Sigmoid colon (tissue), 7 donors: ENCODE data around the gene TTC33. TPM values are rescaled to one million over a fixed set of nuclear protein-coding genes. Genes with fewer than 3 reads are reported as not detected.

Experiments used
- DNase-seq: peaks from one replicate; pipeline ENCODE4 v3.0.0-alpha.2; 2019
- H3K27ac ChIP-seq, 4 donors: fragments of 200-600 bp; sonication (generic); one replicate each; pipeline ENCODE4 v1.5.1; 2016 to 2019; ENCODE audit warnings: mild to moderate bottlenecking in 1 of 4
- H3K27me3 ChIP-seq, 3 donors: fragments of 200-600 bp; sonication (generic); one replicate each; pipeline ENCODE4 v1.5.1; 2019; ENCODE audit warnings: mild to moderate bottlenecking in 1 of 3
- H3K36me3 ChIP-seq, 4 donors: fragments of 200-600 bp; sonication (generic); one replicate each; pipeline ENCODE4 v1.5.1; 2016 to 2019
- H3K4me1 ChIP-seq, 4 donors: fragments of 200-600 bp; sonication (generic); one replicate each; pipeline ENCODE4 v1.5.1; 2017 to 2019
- H3K4me3 ChIP-seq, 4 donors: fragments of 200-600 bp; sonication (generic); one replicate each; pipeline ENCODE4 v1.5.1; 2017 to 2019; ENCODE audit warnings: mild to moderate bottlenecking in 2 of 4, moderate library complexity in 1 of 4
- H3K9me3 ChIP-seq, 4 donors: fragments of 200-600 bp in 3 of 4; sonication (generic) in 3 of 4; one replicate each; pipeline versions ENCODE4 v1.5.1 to v1.6.1; 2013 to 2019
- EP300 ChIP-seq, 4 donors: sonication (generic); formaldehyde crosslinking; IDR thresholded peaks; one replicate each; pipeline ENCODE4 v1.6.1; 2017; ENCODE audit warnings: antibody characterized with exemption in 4 of 4
- POLR2A ChIP-seq, 2 donors: fragments of 450-650 bp; IDR thresholded peaks; one replicate each; pipeline ENCODE4 v1.6.1; 2016; ENCODE audit warnings: antibody characterized with exemption in 2 of 2, mild to moderate bottlenecking in 2 of 2, moderate library complexity in 2 of 2
- POLR2AphosphoS5 ChIP-seq, 4 donors: sonication (generic); formaldehyde crosslinking; IDR thresholded peaks; one replicate each; pipeline ENCODE4 v1.6.1; 2017; ENCODE audit warnings: antibody characterized with exemption in 4 of 4
- WGBS, 2 donors: extraction: QIAGEN DNeasy Blood & Tissue Kit; methylation state at CpG; one replicate each; pipeline ENCODE4 v1.1.7; 2013; 5-methylcytosine and 5-hydroxymethylcytosine counted together
- intact Hi-C: fragments of 100-400 bp; cut with DNase I; formaldehyde crosslinking; loops from one replicate; pipeline ENCODE4 v1.15.1; 2023
- polyA plus RNA-seq, 3 donors: library from polyadenylated mRNA; stranded (reverse); fragments of 200-250 nt; gene quantifications; one replicate each; pipeline ENCODE4 v1.2.3, GENCODE V29; 2013
- total RNA-seq, 4 donors: library from RNA; depleted of rRNA; stranded (reverse); fragments of >200 nt; gene quantifications; one replicate each; pipeline ENCODE4 v1.1.0, GENCODE V29; 2016
- TF ChIP-seq, protein P1 (sequence below), 4 experiments: fragments of 450-650 bp in 3 of 4; fragments of 200-600 bp in 1 of 4; IDR thresholded peaks; one replicate each; pipeline ENCODE4 v1.5.1; 2016 to 2019; ENCODE audit warnings: antibody characterized with exemption in 4 of 4, mild to moderate bottlenecking in 3 of 4, moderate library complexity in 2 of 4
- donor health status: healthy with polysubstance abuse.
- donor health status: Bipolar disorder and iron deficiency.
- donor health status: healthy.

Gene TTC33
- total and polyA plus RNA-seq, 7 donors, result 6.6 to 33.2 (median 18.0) TPM

- H3K9me3 ChIP-seq, result no peaks in the 10 kb centered on the region
- H3K27ac ChIP-seq, result peak overlapping the region; percentile 85 to 93 (median 90)
- DNase-seq, result no peak
- WGBS, 2 donors, result 2 to 11% methylated on average over 12 of the region's 12 CpGs
- H3K4me1 ChIP-seq, result peaks cover 0 to 55% (median 24%) of the 10 kb centered on the region in 4 donors
- intact Hi-C loops, result no loop called here
- H3K27me3 ChIP-seq, result no peaks in the 10 kb centered on the region
- peak overlapping the region; percentile 61 to 84 (median 78) for H3K4me3 ChIP-seq
- no peak for TF ChIP-seq EP300 (IDR thresholded peaks at IDR 0.05)
- peak in 1 of 2 donors; percentile 44 for TF ChIP-seq POLR2A (IDR thresholded peaks at IDR 0.05)
- H3K36me3 ChIP-seq, result peaks cover 0 to 8% (median 0%) of the 10 kb centered on the region in 4 donors
Observed at GRCh38 chr5:40678460-40679147, 77.2 kb downstream of the TTC33 start.

GRCh38 chr5:40678026-40678425 is 77.7 kb downstream of the TTC33 start:
- 6 to 21% methylated on average over 2 of the region's 2 CpGs for WGBS, 2 donors
- H3K4me3 ChIP-seq, result peak overlapping the region in 2 of 4 donors; percentile 80 to 84
- no peaks in the 10 kb centered on the region for H3K27me3 ChIP-seq
- peaks cover 0 to 50% (median 22%) of the 10 kb centered on the region in 4 donors for H3K4me1 ChIP-seq
- DNase-seq, result no peak
- no peaks in the 10 kb centered on the region for H3K9me3 ChIP-seq
- H3K36me3 ChIP-seq, result peaks cover 0 to 8% (median 0%) of the 10 kb centered on the region in 4 donors
- H3K27ac ChIP-seq, result peak overlapping the region; percentile 85 to 93 (median 90)
- TF ChIP-seq, protein P1, sequence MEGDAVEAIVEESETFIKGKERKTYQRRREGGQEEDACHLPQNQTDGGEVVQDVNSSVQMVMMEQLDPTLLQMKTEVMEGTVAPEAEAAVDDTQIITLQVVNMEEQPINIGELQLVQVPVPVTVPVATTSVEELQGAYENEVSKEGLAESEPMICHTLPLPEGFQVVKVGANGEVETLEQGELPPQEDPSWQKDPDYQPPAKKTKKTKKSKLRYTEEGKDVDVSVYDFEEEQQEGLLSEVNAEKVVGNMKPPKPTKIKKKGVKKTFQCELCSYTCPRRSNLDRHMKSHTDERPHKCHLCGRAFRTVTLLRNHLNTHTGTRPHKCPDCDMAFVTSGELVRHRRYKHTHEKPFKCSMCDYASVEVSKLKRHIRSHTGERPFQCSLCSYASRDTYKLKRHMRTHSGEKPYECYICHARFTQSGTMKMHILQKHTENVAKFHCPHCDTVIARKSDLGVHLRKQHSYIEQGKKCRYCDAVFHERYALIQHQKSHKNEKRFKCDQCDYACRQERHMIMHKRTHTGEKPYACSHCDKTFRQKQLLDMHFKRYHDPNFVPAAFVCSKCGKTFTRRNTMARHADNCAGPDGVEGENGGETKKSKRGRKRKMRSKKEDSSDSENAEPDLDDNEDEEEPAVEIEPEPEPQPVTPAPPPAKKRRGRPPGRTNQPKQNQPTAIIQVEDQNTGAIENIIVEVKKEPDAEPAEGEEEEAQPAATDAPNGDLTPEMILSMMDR (IDR thresholded peaks at IDR 0.05), result no peak
- TF ChIP-seq EP300 (IDR thresholded peaks at IDR 0.05) (no peak), POLR2AphosphoS5 (IDR thresholded peaks at IDR 0.05) (no peak), POLR2A (IDR thresholded peaks at IDR 0.05) (no peak)
- intact Hi-C loops, result no loop called here

GRCh38 chr5:40677456-40677855 is 78.3 kb downstream of the TTC33 start:
- DNase-seq, result no peak
- TF ChIP-seq, protein P1 (IDR thresholded peaks at IDR 0.05), result no peak
- TF ChIP-seq POLR2A (IDR thresholded peaks at IDR 0.05), result no peak
- TF ChIP-seq EP300 (IDR thresholded peaks at IDR 0.05), result no peak
- TF ChIP-seq POLR2AphosphoS5 (IDR thresholded peaks at IDR 0.05), result no peak
- H3K4me3 ChIP-seq, result no peak overlapping the region
- H3K4me1 ChIP-seq, result peaks cover 0 to 48% (median 22%) of the 10 kb centered on the region in 4 donors
- H3K27me3 ChIP-seq, result no peaks in the 10 kb centered on the region
- peaks cover 0 to 8% (median 0%) of the 10 kb centered on the region in 4 donors for H3K36me3 ChIP-seq
- peak overlapping the region; percentile 85 to 93 (median 90) for H3K27ac ChIP-seq
- intact Hi-C loops, result no loop called here
- 18 to 58% methylated on average over 2 of the region's 2 CpGs for WGBS, 2 donors
- no peaks in the 10 kb centered on the region for H3K9me3 ChIP-seq

DNA sequence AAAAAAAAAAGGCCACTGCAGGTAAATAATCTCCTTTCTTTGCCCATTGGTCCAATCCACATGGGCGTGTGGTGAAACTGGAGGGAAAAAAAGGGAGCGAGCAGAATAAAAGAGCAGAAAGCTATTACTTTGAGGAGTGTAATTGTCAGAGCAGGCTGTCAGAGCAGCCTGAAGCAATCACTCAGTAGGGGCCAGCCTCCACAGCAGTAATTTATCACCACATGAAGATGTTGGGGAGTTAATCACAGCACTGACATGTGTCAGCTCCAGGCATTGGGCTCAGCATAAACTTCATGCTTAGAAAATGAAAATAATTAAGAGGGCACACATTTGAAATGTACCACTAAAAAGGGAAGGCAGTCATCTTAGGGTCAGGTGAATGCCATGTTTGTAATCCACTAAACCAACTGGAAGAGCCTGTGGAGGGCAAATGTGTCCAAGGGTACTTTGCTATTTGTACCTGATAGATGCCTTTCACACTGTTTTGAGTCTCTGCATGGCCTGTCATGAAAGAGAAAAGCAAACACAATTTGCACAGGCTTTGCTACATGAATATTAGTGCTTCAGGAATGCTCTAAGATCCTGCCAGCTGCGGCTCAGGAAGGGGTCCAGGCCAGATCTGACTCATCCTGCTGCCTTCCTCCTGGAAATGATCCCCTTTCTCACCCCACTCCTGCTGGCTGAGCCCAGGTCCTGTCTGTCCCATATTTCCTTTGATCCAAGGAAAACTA is 79.0 kb downstream of the TTC33 start:
- Histone ChIP-seq H3K36me3 (peaks cover 0 to 7% (median 0%) of the 10 kb centered on the region in 4 donors), H3K27me3 (no peaks in the 10 kb centered on the region), H3K4me1 (peaks cover 0 to 42% (median 22%) of the 10 kb centered on the region in 4 donors), H3K9me3 (no peaks in the 10 kb centered on the region), H3K27ac (peak overlapping the region; percentile 85 to 93 (median 90)), H3K4me3 (no peak overlapping the region)
- peak; percentile 79 for DNase-seq
- WGBS, 2 donors, result 20 to 66% methylated on average over 3 of the region's 3 CpGs
- TF ChIP-seq EP300 (IDR thresholded peaks at IDR 0.05) (no peak), POLR2AphosphoS5 (IDR thresholded peaks at IDR 0.05) (no peak), POLR2A (IDR thresholded peaks at IDR 0.05) (no peak)
- TF ChIP-seq, protein P1 (IDR thresholded peaks at IDR 0.05), result no peak
- intact Hi-C loops, result no loop called here
